H1 (cell line): Measurements from ENCODE around the gene TBC1D24. TPM values are rescaled to one million over a fixed set of nuclear protein-coding genes. Genes with fewer than 3 reads are reported as not detected.

ENCODE experiments used
- ATF2 ChIP-seq: IDR thresholded peaks from 2 replicates; pipeline ENCODE4 v1.6.1; 2012; ENCODE audit warnings: low read length, inconsistent platforms
- BRCA1 ChIP-seq: IDR thresholded peaks from 2 replicates; pipeline ENCODE4 v1.6.1; 2012; ENCODE audit warnings: low read depth, low read length, improper control_type of control experiment
- CHD7 ChIP-seq: fragments of 300-600 bp; sonication (generic); IDR thresholded peaks from 2 replicates; pipeline ENCODE4 v1.7.1; 2012; ENCODE audit warnings: low read length, moderate library complexity, mild to moderate bottlenecking, inconsistent platforms; ENCODE audit not compliant: insufficient replicate concordance
- FOSL1 ChIP-seq: IDR thresholded peaks from 2 replicates; pipeline ENCODE4 v1.6.1; 2011; ENCODE audit warnings: mild to moderate bottlenecking, low read depth, low read length, moderate library complexity; ENCODE audit not compliant: insufficient read depth
- HDAC2 ChIP-seq, 2 experiments: fragments of 300-600 bp in 1 of 2; sonication (generic) in 1 of 2; IDR thresholded peaks; 2 replicates each; pipeline ENCODE4 v1.6.1; 2011 to 2012; ENCODE audit warnings: low read depth in 2 of 2, low read length in 2 of 2, mild to moderate bottlenecking in 2 of 2, moderate library complexity in 2 of 2, borderline replicate concordance in 1 of 2, inconsistent platforms in 1 of 2
- KDM4A ChIP-seq: IDR thresholded peaks from one replicate; pipeline ENCODE4 v1.7.1; 2012; ENCODE audit warnings: low read depth, mild to moderate bottlenecking, moderate library complexity, low read length, inconsistent platforms; ENCODE audit not compliant: severe bottlenecking
- RFX5 ChIP-seq: IDR thresholded peaks from 2 replicates; pipeline ENCODE4 v1.6.1; 2011; ENCODE audit warnings: low read depth, low read length, improper control_type of control experiment, borderline replicate concordance
- polyA plus RNA-seq, 7 experiments: library from polyadenylated mRNA; depleted of rRNA in 3 of 7; stranded (reverse) in 5 of 7; unstranded in 2 of 7; fragments of >200 nt in 5 of 7; fragments of 200-250 nt in 2 of 7; gene quantifications; 1 replicate in 5 of 7; 2 replicates in 1 of 7; 4 replicates in 1 of 7; pipeline versions ENCODE4 v1.2.1 to v1.2.3, GENCODE V29; 2011 to 2013; ENCODE audit warnings: missing spikeins in 2 of 7, mixed read lengths in 2 of 7
- total RNA-seq: library from RNA; stranded (reverse); fragmentation: NEBNext Ultra II Directional; extraction: Animal tissue kit (Norgen Biotek cat#: 25700); gene quantifications from 2 replicates; pipeline ENCODE4 v1.2.1, GENCODE V29; 2021

TBC1D24 gene
- total and polyA plus RNA-seq, 2 of the 8 experiments (the other 6 are each of a cell fraction or from before 2014, with no cell fraction given): 8.7 to 21.5 TPM

- TF ChIP-seq CHD7: no peak
- TF ChIP-seq ATF2: no peak
- no peak for TF ChIP-seq BRCA1
- no peak for TF ChIP-seq KDM4A
- TF ChIP-seq HDAC2 (IDR thresholded peaks at IDR 0.05; ENCODE audit: borderline replicate concordance in 1 of 2, low read depth in 2 of 2, low read length in 2 of 2): no peak
- no peak for TF ChIP-seq RFX5
- no peak for TF ChIP-seq FOSL1
These were observed 31.4 kb upstream of the TBC1D24 start (continued) for GRCh38 chr16:2443555-2443954.
